IMR-90 (cell line): ENCODE measurements around the gene SLC1A1. TPM values are rescaled to one million over a fixed set of nuclear protein-coding genes. Genes with fewer than 3 reads are reported as not detected.

Source experiments
- ATAC-seq: fragments of 200-7000 bp; cut with Tn5 transposase; 2 replicates; pipeline ENCODE4 v1.9.1; 2020; ENCODE audit warnings: low read depth, mild to moderate bottlenecking, moderate library complexity
- BruUV-seq: library from RNA; stranded (reverse); fragments of 400-500 nt; replicated peaks from 2 replicates; lab custom pipeline; 2021; lab: Mats Ljungman, UMichigan
- CTCF ChIA-PET: fragments of 300-600 bp; formaldehyde crosslinking; extraction: SDS; loops from one replicate; lab custom pipeline; 2021; ENCODE audit warnings: antibody characterized with exemption; lab: Yijun Ruan, JAX
- POLR2A ChIA-PET: fragments of 300-600 bp; sonication (Branson Sonifier 250); formaldehyde crosslinking; loops from one replicate; lab custom pipeline; 2022; ENCODE audit warnings: antibody characterized with exemption; ENCODE audit not compliant: unreplicated experiment; lab: Charles Lee
- DNase-seq: peaks from one replicate; pipeline ENCODE4 v3.0.0; 2013
- H2AFZ ChIP-seq: replicated peaks from 2 replicates; pipeline ENCODE3; 2013; ENCODE audit warnings: low read length, mild to moderate bottlenecking; ENCODE audit not compliant: poor library complexity
- H2AK5ac ChIP-seq: 2 replicates; pipeline ENCODE4 v1.6.1; 2013; ENCODE audit warnings: low read depth, low read length, inconsistent platforms
- H2AK9ac ChIP-seq: replicated peaks from 2 replicates; pipeline ENCODE3; 2013; ENCODE audit warnings: mild to moderate bottlenecking, low read depth, low read length, moderate library complexity; ENCODE audit not compliant: poor library complexity
- H2BK120ac ChIP-seq: 2 replicates; pipeline ENCODE4 v1.6.1; 2013; ENCODE audit warnings: low read depth, low read length, inconsistent platforms
- H2BK15ac ChIP-seq: 3 replicates; pipeline ENCODE4 v1.6.1; 2013; ENCODE audit warnings: low read depth, low read length, inconsistent platforms
- H2BK20ac ChIP-seq: 2 replicates; pipeline ENCODE4 v1.6.1; 2013; ENCODE audit warnings: low read depth, mild to moderate bottlenecking, inconsistent platforms, low read length, moderate library complexity
- H2BK5ac ChIP-seq: 2 replicates; pipeline ENCODE4 v1.6.1; 2013; ENCODE audit warnings: mild to moderate bottlenecking, low read depth, low read length, inconsistent platforms; ENCODE audit not compliant: poor library complexity, severe bottlenecking
- H3K14ac ChIP-seq: replicated peaks from 2 replicates; pipeline ENCODE4 v1.6.1; 2013; ENCODE audit warnings: low read depth, low read length, inconsistent platforms
- H3K18ac ChIP-seq: 2 replicates; pipeline ENCODE4 v1.6.1; 2013; ENCODE audit warnings: low read depth, low read length, control low read depth
- H3K23ac ChIP-seq: 2 replicates; pipeline ENCODE4 v1.6.1; 2013; ENCODE audit warnings: low read depth, low read length, inconsistent platforms
- H3K27ac ChIP-seq: 2 replicates; pipeline ENCODE4 v1.5.1; 2013; ENCODE audit warnings: mild to moderate bottlenecking, control low read depth, low read length; ENCODE audit not compliant: insufficient read depth
- H3K27me3 ChIP-seq: 2 replicates; pipeline ENCODE4 v1.6.1; 2013; ENCODE audit warnings: low read length; ENCODE audit not compliant: control insufficient read depth, insufficient read depth
- H3K36me3 ChIP-seq: 2 replicates; pipeline ENCODE4 v1.6.1; 2013; ENCODE audit warnings: low read length, mixed read lengths; ENCODE audit not compliant: control insufficient read depth, insufficient read depth
- H3K4ac ChIP-seq: 2 replicates; pipeline ENCODE4 v1.6.1; 2013; ENCODE audit warnings: low read depth, low read length, inconsistent platforms
- H3K4me1 ChIP-seq: 2 replicates; pipeline ENCODE4 v1.6.1; 2013; ENCODE audit warnings: low read length, mixed read lengths; ENCODE audit not compliant: control insufficient read depth, insufficient read depth
- H3K4me2 ChIP-seq: 2 replicates; pipeline ENCODE4 v1.6.1; 2013; ENCODE audit warnings: low read depth, mild to moderate bottlenecking, control low read depth, low read length, moderate library complexity
- H3K4me3 ChIP-seq: 2 replicates; pipeline ENCODE4 v1.5.1; 2013; ENCODE audit warnings: low read depth, mild to moderate bottlenecking, control low read depth, low read length, moderate library complexity; ENCODE audit not compliant: insufficient read depth
- H3K56ac ChIP-seq: 2 replicates; pipeline ENCODE4 v1.6.1; 2013; ENCODE audit warnings: low read length, inconsistent platforms; ENCODE audit not compliant: insufficient read depth; ENCODE audit errors: extremely low read depth
- H3K79me1 ChIP-seq, 2 experiments: 2 replicates each; pipeline ENCODE4 v1.6.1; 2013; ENCODE audit warnings: low read length in 2 of 2, inconsistent platforms in 1 of 2, low read depth in 1 of 2
- H3K9ac ChIP-seq: 2 replicates; pipeline ENCODE4 v1.6.1; 2013; ENCODE audit warnings: low read depth, low read length, control low read depth
- H3K9me1 ChIP-seq: 2 replicates; pipeline ENCODE4 v1.6.1; 2013; ENCODE audit warnings: low read length, inconsistent platforms; ENCODE audit not compliant: insufficient read depth
- H3K9me3 ChIP-seq: 2 replicates; pipeline ENCODE4 v1.6.1; 2013; ENCODE audit warnings: low read length; ENCODE audit not compliant: control insufficient read depth, insufficient read depth
- H4K20me1 ChIP-seq: 2 replicates; pipeline ENCODE4 v1.6.1; 2013; ENCODE audit warnings: low read length, inconsistent platforms; ENCODE audit not compliant: insufficient read depth
- H4K5ac ChIP-seq: 2 replicates; pipeline ENCODE4 v1.6.1; 2013; ENCODE audit warnings: mild to moderate bottlenecking, low read depth, low read length, control low read depth
- H4K8ac ChIP-seq, 2 experiments: 2 replicates each; pipeline ENCODE4 v1.6.1; 2013; ENCODE audit warnings: low read depth in 2 of 2, low read length in 2 of 2, control low read depth in 1 of 2, inconsistent platforms in 1 of 2
- H4K91ac ChIP-seq: 2 replicates; pipeline ENCODE4 v1.6.1; 2013; ENCODE audit warnings: low read depth, low read length, inconsistent platforms; ENCODE audit not compliant: insufficient read depth
- BHLHE40 ChIP-seq: fragments of 150-350 bp; IDR thresholded peaks from 2 replicates; pipeline ENCODE4 v1.6.1; 2016; ENCODE audit warnings: mild to moderate bottlenecking, low read depth, low read length
- CEBPB ChIP-seq: IDR thresholded peaks from 2 replicates; pipeline ENCODE4 v1.6.1; 2012; ENCODE audit warnings: low read depth, low read length, improper control_type of control experiment
- CHD1 ChIP-seq: IDR thresholded peaks from 2 replicates; pipeline ENCODE4 v1.6.1; 2012; ENCODE audit warnings: low read depth, low read length, improper control_type of control experiment
- FOS ChIP-seq: fragments of 150-350 bp; IDR thresholded peaks from 2 replicates; pipeline ENCODE4 v1.6.1; 2016; ENCODE audit warnings: low read depth, low read length
- MAFK ChIP-seq: IDR thresholded peaks from 2 replicates; pipeline ENCODE4 v1.6.1; 2012; ENCODE audit warnings: low read depth, low read length, improper control_type of control experiment
- MAZ ChIP-seq: IDR thresholded peaks from 2 replicates; pipeline ENCODE4 v1.6.1; 2012; ENCODE audit warnings: low read depth, mild to moderate bottlenecking, low read length, improper control_type of control experiment, moderate library complexity, borderline replicate concordance
- MXI1 ChIP-seq: IDR thresholded peaks from 2 replicates; pipeline ENCODE4 v1.6.1; 2012; ENCODE audit warnings: low read depth, mild to moderate bottlenecking, low read length, moderate library complexity, borderline replicate concordance
- RAD21 ChIP-seq: IDR thresholded peaks from 2 replicates; pipeline ENCODE4 v1.6.1; 2012; ENCODE audit warnings: low read length, improper control_type of control experiment
- RCOR1 ChIP-seq: IDR thresholded peaks from 2 replicates; pipeline ENCODE4 v1.6.1; 2012; ENCODE audit warnings: mild to moderate bottlenecking, low read length, improper control_type of control experiment; ENCODE audit not compliant: insufficient replicate concordance
- RFX5 ChIP-seq: IDR thresholded peaks from 2 replicates; pipeline ENCODE4 v1.8.0; 2012; ENCODE audit warnings: low read depth, mild to moderate bottlenecking, low read length, moderate library complexity
- USF2 ChIP-seq: fragments of 150-350 bp; IDR thresholded peaks from 2 replicates; pipeline ENCODE4 v1.6.1; 2017; ENCODE audit warnings: mild to moderate bottlenecking, antibody characterized with exemption, low read length, low read depth
- WGBS, 2 experiments: methylation state at CpG; one replicate each; pipeline versions ENCODE4 v1.1.5 to v1.1.7; 2013; ENCODE audit warnings: missing lambda C conversion rate in 2 of 2; ENCODE audit not compliant: insufficient read length in 1 of 2; ENCODE audit errors: extremely low coverage in 2 of 2; 5-methylcytosine and 5-hydroxymethylcytosine counted together
- dilution Hi-C: fragments of 300-500 bp; cut with HindIII; formaldehyde crosslinking; loops from one replicate; pipeline ENCODE4 v1.14.3; 2018; ENCODE audit warnings: low sequenced_read_pairs; ENCODE audit not compliant: unreplicated experiment
- in situ Hi-C: fragments of 300-500 bp; cut with MboI; formaldehyde crosslinking; loops from 3 replicates; pipeline ENCODE4 v1.14.3; 2019; ENCODE audit warnings: low sequenced_read_pairs, inconsistent platforms, mixed read lengths
- intact Hi-C: fragments of 100-400 bp; cut with micrococcal nuclease; formaldehyde crosslinking; loops from 2 replicates; pipeline ENCODE4 v1.10.0; 2022
- polyA plus RNA-seq, 3 experiments: library from polyadenylated mRNA; depleted of rRNA; stranded (reverse); fragments of >200 nt; gene quantifications; 2 replicates each; pipeline ENCODE4 v1.2.3, GENCODE V29; 2012; ENCODE audit warnings: low replicate concordance in 1 of 3
- total RNA-seq: library from RNA; depleted of rRNA; stranded (reverse); fragments of >200 nt; gene quantifications from 2 replicates; pipeline ENCODE4 v1.2.3, GENCODE V29; 2012
- TF ChIP-seq, protein P1 (sequence below): fragments of 150-350 bp; IDR thresholded peaks from 2 replicates; pipeline ENCODE4 v1.6.1; 2016; ENCODE audit warnings: low read depth, mild to moderate bottlenecking, low read length, moderate library complexity, borderline replicate concordance

SLC1A1 gene
- total and polyA plus RNA-seq, 2 of the 4 experiments (the other 2 are of a cell fraction) = 2.2 to 4.1 TPM

GRCh38 chr9:4503103-4503502 is 12.8 kb downstream of the SLC1A1 start:
- CTCF ChIA-PET = no interaction called here
- TF ChIP-seq RAD21 (no peak), USF2 (no peak), BHLHE40 (no peak), FOS (no peak), MAZ (no peak), CEBPB (no peak), RFX5 (no peak), CHD1 (no peak), MAFK (no peak), RCOR1 (no peak), MXI1 (no peak)
- TF ChIP-seq, protein P1, sequence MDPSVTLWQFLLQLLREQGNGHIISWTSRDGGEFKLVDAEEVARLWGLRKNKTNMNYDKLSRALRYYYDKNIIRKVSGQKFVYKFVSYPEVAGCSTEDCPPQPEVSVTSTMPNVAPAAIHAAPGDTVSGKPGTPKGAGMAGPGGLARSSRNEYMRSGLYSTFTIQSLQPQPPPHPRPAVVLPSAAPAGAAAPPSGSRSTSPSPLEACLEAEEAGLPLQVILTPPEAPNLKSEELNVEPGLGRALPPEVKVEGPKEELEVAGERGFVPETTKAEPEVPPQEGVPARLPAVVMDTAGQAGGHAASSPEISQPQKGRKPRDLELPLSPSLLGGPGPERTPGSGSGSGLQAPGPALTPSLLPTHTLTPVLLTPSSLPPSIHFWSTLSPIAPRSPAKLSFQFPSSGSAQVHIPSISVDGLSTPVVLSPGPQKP = no peak
- dilution Hi-C loops = no loop called here
- H2AFZ ChIP-seq = no peak overlapping the region
- in situ Hi-C loops = no loop called here
- H3K23ac ChIP-seq = no peak overlapping the region
- H4K20me1 ChIP-seq = no peaks in the 10 kb centered on the region
- no peak overlapping the region for H3K4ac ChIP-seq
- H3K9me1 ChIP-seq = peaks cover 3% of the 10 kb centered on the region; the same call in 1 of the 2 replicates
- no peak overlapping the region for H3K56ac ChIP-seq
- H4K5ac ChIP-seq = no peak overlapping the region
- H3K36me3 ChIP-seq = no peaks in the 10 kb centered on the region
- H3K9me3 ChIP-seq = no peaks in the 10 kb centered on the region
- BruUV-seq = no TSS peak
- no peak overlapping the region for H2BK120ac ChIP-seq
- POLR2A ChIA-PET = no interaction called here
- no peak overlapping the region for H4K91ac ChIP-seq
- H2BK5ac ChIP-seq = no peak overlapping the region
- H2AK9ac ChIP-seq = no peak overlapping the region
- no peak for DNase-seq
- H3K27me3 ChIP-seq = no peaks in the 10 kb centered on the region
- peaks cover 2% of the 10 kb centered on the region for H3K4me1 ChIP-seq
- ATAC-seq = no peak
- no peak overlapping the region for H2BK15ac ChIP-seq
- no peak overlapping the region for H3K27ac ChIP-seq
- intact Hi-C loops = no loop called here
- no peak overlapping the region for H3K4me3 ChIP-seq
- no peak overlapping the region for H3K18ac ChIP-seq
- H3K79me1 ChIP-seq = no peaks in the 10 kb centered on the region
- WGBS, 2 experiments = no CpG with 5 or more reads among the region's 2 CpGs
- no peak overlapping the region for H2BK20ac ChIP-seq
- H2AK5ac ChIP-seq = no peak overlapping the region
- H3K14ac ChIP-seq = no peak overlapping the region
- no peak overlapping the region for H4K8ac ChIP-seq
- H3K9ac ChIP-seq = no peak overlapping the region
- no peak overlapping the region for H3K4me2 ChIP-seq
